Activated CD8-positive, alpha-beta memory T cell treated with anti-CD3 and anti-CD28 coated beads, Interleukin-2, amount 50 U/mL, for 1 hour (primary cell): ENCODE results near the gene DPM2.

Experiments
- DNase-seq: peaks from one replicate; pipeline ENCODE4 v3.0.0-alpha.2; 2020; ENCODE audit errors: extremely low read depth

The DPM2 gene, protein sequence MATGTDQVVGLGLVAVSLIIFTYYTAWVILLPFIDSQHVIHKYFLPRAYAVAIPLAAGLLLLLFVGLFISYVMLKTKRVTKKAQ

DNA sequence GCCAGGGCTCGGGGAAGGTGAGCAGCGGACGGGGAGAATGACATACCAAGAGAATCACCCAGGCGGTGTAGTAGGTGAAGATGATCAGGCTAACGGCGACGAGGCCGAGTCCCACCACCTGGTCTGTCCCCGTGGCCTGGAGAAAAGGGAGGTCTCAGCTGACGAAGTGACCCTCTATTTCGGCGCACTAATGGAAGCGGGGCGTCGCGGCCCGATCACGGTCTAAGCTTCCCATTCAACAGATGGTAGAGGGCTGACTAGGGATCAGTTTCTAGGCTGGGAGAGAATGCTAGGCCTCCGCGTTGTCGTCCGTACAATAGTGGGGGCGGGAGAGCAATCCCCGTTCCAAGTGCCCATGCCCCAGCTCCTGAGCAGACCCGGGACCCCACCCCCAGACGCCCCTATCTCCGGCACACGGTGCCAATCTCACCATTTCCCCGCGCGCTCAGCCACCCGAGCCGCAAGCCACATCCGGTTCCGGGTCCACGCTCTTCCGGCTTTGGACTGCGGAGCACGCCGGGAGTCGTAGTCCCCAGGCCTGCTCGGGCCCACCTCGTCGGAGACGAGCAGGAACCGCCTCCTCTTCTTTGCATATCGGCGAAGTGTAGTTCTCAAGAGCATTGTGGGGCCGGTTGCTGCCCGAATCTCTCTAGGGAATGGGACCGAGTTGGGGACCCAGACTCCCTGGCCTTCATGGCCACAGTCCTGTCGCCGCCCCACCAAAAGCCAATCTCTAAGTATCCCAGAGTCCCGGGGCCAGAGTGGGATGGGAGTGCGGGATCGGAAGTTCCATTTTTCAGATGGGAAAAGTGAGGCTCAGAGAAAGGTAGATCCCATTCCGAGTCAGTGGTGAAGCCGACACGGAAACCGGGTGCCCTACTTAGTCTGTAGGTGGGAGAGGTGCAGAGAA lies at the start of gene DPM2:
Gene DPM2 (minus strand): TSS at position 467 of the 910 bp plus-strand sequence. CDS start 34 bp downstream, at position 433.
- peak; percentile 50 for DNase-seq

- DNase-seq = no peak
Measured at GRCh38 chr9:127987103-127987614, 49.5 kb upstream of the DPM2 start.

DNA sequence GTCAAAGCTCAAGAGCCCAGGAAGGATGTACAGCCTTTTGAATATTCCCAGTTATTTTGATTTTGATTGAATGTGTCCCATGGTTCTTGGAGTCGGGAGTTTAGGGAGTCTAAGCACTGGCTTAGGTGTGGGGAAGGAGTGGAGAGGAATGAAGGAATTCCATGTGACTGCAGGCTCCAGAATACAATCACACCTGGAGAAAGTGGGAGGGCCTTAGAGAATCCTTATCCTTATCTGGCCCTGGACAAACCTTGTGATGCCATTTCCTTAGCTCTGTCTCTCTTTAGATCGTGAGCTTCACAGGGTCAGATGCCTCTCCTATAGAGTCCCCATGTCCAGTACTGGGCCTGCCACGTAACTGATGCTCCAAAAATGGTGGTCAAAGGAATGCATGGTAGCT lies 47.4 kb upstream of the DPM2 start:
- no peak for DNase-seq

GRCh38 chr9:127983847-127984289 lies 46.2 kb upstream of the DPM2 start:
- no peak for DNase-seq

DNA sequence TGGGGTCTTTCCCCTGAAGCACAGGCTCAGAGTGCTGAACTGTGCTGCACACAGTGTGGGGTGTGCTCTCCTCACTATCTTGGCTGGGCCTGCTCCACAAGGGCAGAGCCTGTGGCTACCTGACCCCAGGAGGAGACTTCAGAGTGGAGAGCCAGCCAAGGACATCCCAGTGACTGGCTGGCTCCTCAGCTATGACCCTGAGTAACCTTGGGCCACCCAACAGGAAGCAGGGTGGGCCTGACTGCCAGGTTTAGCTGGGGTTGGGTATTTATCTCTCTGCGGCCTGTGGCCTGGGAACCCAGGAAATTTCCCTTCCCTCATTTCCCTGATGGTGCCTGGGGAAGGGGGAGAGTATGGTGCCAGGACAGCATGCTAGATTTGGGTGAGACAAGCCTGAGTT lies 45.3 kb upstream of the DPM2 start:
- DNase-seq = no peak

- DNase-seq = no peak
Measured at GRCh38 chr9:127981559-127982121, 44.0 kb upstream of the DPM2 start.

DNA sequence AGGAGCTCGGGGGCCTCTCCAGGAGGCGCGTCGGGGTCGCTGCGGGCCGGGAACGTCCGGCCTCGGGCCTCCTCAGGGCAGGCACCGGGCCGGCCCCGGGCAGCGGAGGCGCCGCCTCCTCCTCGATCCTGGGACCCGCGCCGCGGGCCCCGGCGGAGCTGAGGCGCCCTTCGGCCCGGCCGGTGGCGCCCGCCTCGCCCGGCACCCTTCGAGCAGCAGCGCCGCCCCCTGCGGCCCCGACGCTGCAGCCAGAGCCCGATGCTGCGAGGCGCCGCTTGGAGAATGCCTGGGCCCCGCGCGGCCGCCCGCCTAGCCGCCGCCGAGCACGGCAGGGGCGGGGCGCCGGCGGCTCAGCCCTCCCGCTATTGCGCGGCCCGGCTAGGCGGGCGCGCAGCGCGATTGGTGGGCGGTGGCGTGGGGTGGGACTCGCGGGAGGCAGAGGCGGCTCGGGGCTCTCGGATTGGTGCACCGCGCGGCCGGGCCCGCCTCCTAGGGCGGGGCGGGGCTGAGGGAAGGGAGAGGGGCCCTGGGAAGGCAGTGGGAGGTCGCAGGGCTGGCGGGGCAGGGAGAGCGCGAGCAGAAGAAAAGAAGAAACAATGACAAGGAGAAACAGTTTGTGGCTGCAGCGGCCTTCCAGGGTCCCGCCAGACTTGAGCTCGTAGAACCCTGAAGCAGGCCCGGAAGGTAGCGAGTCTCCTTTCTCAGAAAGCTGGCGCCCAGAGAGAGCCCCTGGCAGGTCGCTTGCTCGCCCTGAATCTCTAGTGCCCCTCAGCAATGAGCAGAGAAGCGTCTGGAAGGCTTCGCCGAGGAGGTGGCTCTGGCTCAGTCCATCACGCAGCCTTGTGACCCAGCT lies 43.3 kb upstream of the DPM2 start, which contains the start of gene EEIG1:
Gene EEIG1 (minus strand): TSS at position 284 of the 853 bp plus-strand sequence. CDS start 852 bp downstream, outside the sequence.
- peak; percentile 84 for DNase-seq

GRCh38 chr9:127980060-127980705 lies 42.5 kb upstream of the DPM2 start:
- no peak for DNase-seq

DNA sequence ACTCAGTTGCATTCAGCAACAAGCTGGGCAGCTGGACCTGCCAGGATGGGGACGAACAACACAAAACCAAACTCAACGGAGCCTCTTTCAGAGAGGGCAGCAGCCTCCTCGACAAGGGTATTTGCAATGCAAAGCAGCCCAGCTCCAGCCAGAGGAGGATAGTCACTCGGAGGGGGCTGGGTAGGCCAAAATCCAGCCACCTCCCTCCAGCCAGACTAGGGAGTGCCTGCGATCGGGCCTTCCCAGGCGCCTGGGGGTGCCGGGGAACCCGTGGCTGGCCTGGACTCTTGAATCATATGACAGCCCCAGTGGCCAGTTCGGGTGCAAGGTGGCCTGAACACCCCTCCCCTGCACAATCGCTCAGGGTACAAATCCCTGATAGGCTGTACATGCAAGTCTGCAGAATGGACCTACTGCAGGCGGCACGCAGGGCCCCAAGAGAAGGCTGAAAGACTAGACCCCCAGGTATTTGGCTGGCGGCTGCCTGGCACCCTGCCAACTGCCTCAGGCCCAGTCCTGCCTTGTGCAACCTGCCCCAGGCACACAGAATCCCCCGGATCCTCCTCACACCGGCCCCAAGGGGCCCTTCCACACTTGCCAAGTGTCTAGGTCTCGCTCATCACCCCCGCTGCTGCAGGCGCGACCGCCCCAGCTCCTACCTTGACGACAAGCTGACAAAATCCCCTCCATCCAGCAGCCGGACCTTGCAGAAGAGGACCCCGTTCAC lies 41.8 kb upstream of the DPM2 start:
- DNase-seq = no peak

DNA sequence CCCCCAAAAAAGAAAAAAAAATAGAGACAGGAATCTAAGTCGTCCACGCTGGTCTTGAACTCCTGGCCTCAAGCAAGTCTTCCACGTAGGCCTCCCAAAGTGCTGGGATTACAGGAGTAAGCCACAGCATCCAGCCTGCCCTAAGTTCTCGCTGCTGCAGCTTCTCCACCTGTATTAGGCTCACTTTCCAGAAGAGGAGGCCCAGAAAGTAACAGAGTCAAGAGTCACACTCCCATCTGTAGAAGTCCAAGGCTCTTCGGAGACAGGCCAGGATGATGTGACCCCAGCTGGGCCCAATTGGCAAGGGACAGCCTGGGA lies 41.3 kb upstream of the DPM2 start:
- no peak for DNase-seq

GRCh38 chr9:127977884-127978647 lies 40.4 kb upstream of the DPM2 start:
- no peak for DNase-seq

- no peak for DNase-seq
Measured at GRCh38 chr9:127977009-127977883, 39.6 kb upstream of the DPM2 start.

DNA sequence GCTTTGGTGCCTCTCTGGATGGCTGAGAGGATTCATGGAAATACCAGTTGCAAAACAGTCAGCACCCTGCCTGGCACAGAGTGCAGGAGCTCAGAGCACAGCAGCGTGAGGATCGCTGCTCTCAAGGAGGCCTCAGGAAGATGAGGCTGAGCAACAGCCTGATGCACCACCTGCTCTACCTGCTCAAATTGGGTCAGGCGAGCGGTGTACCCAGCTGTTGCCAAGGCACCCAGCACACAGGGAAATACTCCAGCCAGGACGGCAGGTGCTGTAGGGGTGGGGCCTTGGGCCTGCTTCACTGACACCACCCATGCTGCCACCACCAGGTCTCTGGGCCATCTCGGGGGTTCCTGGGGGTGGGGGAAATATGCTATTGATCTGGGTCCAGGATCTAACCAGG lies 38.8 kb upstream of the DPM2 start:
- no peak for DNase-seq

DNA sequence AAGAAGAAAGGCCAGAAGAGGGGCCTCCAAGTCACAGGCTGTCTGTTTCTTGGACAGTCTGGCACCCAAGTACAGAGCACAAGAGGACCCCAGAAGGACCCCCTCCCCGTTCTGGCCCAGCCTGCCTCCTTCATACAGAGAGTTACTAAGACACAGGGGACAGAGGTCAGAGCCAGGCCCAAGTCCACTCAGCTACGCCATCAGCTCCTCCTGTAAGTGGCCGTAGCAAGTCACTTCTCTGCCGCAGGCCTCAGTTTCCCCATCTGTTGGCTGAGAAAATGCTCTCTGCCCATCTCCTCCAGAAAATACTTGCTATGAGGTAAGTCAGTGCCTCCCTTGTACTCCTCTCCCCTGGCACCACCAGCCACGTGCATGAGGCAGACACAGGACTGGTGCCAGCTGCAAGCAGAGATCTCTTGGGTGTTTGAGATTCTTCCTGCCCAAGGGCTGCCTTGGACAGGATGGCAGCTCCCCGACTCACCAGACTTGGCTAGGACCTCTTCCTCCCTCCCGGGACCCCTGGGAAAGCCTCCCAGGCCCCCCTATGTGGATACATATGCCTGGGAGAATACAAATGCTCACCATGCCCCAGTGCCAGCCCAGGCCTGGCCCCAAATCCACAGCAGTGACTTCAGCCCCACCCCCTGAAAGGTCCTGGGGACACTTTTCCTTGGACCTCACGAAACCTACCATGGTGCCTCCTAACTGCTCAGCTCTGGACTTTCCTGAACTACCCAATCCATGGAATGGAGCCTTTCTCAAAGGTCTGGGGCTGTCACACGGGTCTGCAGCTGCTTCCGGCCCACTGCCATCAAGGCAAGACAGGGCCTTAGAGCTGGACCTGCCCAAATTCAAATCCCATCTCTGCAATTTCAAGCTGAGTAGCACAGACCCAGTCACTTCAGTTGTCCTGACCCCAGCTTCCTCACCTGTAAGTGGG lies 38.0 kb upstream of the DPM2 start:
- DNase-seq = no peak

- DNase-seq = no peak
Measured at GRCh38 chr9:127974769-127975261, 37.2 kb upstream of the DPM2 start.

GRCh38 chr9:127974001-127974768 lies 36.5 kb upstream of the DPM2 start:
- no peak for DNase-seq
